Muscle of leg (tissue), 11 donors: ENCODE data around the gene MARCHF11. TPM values are rescaled to one million over a fixed set of nuclear protein-coding genes. Genes with fewer than 3 reads are reported as not detected.

Source experiments
- DNase-seq: peaks from one replicate; pipeline ENCODE4 v3.0.0; 2013
- H3K27ac ChIP-seq: one replicate; pipeline ENCODE4 v1.5.1; 2013; ENCODE audit warnings: mild to moderate bottlenecking, low read length, control low read depth
- H3K27me3 ChIP-seq: one replicate; pipeline ENCODE4 v1.6.1; 2013; ENCODE audit warnings: low read length; ENCODE audit not compliant: control insufficient read depth, insufficient read depth
- H3K36me3 ChIP-seq: one replicate; pipeline ENCODE4 v1.6.1; 2013; ENCODE audit warnings: low read length; ENCODE audit not compliant: control insufficient read depth, insufficient read depth
- H3K4me1 ChIP-seq: one replicate; pipeline ENCODE4 v1.6.1; 2013; ENCODE audit warnings: low read length; ENCODE audit not compliant: control insufficient read depth, insufficient read depth
- H3K4me3 ChIP-seq: one replicate; pipeline ENCODE4 v1.5.1; 2013; ENCODE audit warnings: low read length, control low read depth
- H3K9me3 ChIP-seq: replicated peaks from 2 replicates; pipeline ENCODE4 v1.6.1; 2013; ENCODE audit warnings: low read depth, low read length; ENCODE audit not compliant: control insufficient read depth
- WGBS: methylation state at CpG from one replicate; pipeline ENCODE4 v1.1.5; 2013; ENCODE audit warnings: missing lambda C conversion rate; ENCODE audit not compliant: insufficient coverage; 5-methylcytosine and 5-hydroxymethylcytosine counted together
- polyA plus RNA-seq, 8 donors: library from polyadenylated mRNA; unstranded; fragments of 120-200 nt; gene quantifications; one replicate each; pipeline versions ENCODE4 v1.2.1 to v1.2.3, GENCODE V29; 2013; ENCODE audit warnings: inconsistent platforms in 1 of 8, low replicate concordance in 1 of 8; ENCODE audit not compliant: insufficient read length in 8 of 8, insufficient read depth in 1 of 8
- total RNA-seq: library from RNA; stranded (reverse); fragments of 120-200 nt; gene quantifications from one replicate; pipeline ENCODE4 v1.2.4, GENCODE V29; 2013

MARCHF11 gene
- total and polyA plus RNA-seq, 9 donors, result 0.04 to 0.33 TPM; not detected in 7

DNA sequence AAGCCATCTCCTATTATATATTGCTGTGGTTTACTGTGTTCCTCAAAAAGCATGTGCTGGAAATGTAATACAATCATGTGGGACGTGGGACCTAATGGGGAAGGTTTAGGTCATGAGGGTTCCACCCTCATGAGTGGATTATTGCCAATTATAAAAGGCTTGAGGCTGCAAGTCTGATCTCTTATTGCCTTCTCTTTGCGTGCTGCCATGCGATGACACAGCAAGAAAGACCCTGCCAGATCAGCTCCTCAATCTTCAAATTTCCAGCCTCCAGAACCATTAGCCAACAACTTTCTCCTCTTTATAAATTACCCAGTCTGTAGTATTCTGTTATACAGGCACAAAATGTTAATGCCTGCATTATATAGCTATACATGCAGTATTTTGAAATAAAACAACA, 45.4 kb downstream of the MARCHF11 start:
- Histone ChIP-seq H3K4me1 (no peaks in the 10 kb centered on the region), H3K4me3 (no peak overlapping the region), H3K27me3 (no peaks in the 10 kb centered on the region), H3K9me3 (peaks cover 6% of the 10 kb centered on the region), H3K27ac (no peak overlapping the region), H3K36me3 (no peaks in the 10 kb centered on the region)
- no CpG with 5 or more reads among the region's 3 CpGs for WGBS
- DNase-seq, result no peak

DNA sequence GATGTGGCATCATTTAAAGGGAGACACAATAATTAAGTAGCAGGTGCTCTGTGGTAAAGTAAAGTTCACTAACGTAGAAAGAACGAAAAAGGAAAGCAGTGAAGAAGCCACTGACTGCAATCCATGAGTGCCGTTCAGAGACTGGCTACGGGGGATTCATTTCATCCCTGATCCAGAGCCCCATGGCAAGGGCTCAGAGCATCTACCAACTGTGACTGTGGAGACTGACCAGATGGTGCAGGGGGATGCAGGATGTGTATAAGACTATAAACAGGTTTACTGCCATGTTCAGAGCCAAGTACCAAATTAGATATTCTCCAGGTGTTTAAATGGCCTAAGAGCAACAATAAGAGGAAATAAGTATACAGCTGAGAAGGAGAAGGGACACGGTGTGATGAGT, 47.7 kb downstream of the MARCHF11 start:
- no peaks in the 10 kb centered on the region for H3K27me3 ChIP-seq
- no peaks in the 10 kb centered on the region for H3K4me1 ChIP-seq
- WGBS, result 70% methylated on average over 5 of the region's 5 CpGs
- H3K27ac ChIP-seq, result no peak overlapping the region
- H3K36me3 ChIP-seq, result no peaks in the 10 kb centered on the region
- DNase-seq, result no peak
- no peaks in the 10 kb centered on the region for H3K9me3 ChIP-seq
- no peak overlapping the region for H3K4me3 ChIP-seq

DNA sequence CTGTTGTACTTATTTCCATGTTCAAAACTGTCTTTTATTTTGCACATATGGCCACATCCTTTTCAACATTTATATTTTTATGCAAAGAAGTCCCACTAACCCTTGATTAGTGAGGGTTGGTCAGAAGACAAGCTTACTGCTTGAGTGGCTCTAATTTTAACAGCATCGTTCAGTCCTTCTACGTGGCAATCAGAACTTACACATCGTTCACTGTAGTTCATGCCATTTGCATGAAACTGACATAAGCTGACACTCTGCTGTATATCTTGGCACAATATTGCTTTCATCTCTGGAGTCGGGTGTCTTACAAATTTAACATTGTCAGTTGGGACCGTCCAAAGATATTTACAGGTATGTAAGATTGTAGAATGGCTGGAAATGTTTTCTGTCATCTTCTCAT, 50.6 kb downstream of the MARCHF11 start:
- WGBS, result 90% methylated on average over 2 of the region's 5 CpGs
- no peak overlapping the region for H3K27ac ChIP-seq
- DNase-seq, result no peak

DNA sequence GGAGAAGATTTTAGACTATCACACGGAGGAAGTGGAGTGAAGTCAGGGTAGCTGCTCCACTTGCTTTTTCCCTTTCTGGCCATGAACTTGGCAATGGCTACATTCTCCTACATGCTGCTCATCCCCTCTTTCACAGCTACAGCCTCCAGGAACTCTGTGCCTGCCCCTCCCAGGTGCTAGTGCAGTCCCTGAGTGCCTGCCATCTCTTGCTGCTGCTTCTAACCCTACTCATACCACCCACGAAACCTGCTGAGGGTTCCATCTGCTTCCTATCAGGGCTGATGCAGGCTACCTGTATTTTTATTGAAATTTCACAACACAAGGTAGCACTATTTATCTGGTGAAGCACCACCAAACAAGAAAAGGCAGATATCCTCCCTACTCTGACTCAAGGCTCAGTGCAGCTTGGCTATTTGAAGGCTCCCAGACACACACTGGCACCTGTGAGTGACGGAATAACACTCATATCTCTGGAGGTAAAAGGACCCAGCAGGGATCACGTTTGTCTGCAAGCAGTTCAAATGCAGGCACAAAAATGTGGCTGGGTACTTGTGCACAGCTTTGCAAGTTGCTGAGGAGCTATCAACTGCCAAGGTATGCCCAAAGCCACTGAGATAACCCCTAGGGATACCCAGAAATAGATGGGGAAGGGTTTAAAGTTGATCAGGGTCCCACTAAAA, 51.6 kb downstream of the MARCHF11 start:
- Histone ChIP-seq H3K4me1 (no peaks in the 10 kb centered on the region), H3K27me3 (no peaks in the 10 kb centered on the region), H3K27ac (no peak overlapping the region), H3K9me3 (no peaks in the 10 kb centered on the region), H3K4me3 (no peak overlapping the region), H3K36me3 (no peaks in the 10 kb centered on the region)
- no peak for DNase-seq
- WGBS, result 90% methylated on average over 2 of the region's 4 CpGs

More for the DNA sequence above, 50.6 kb downstream of the MARCHF11 start:
- no peak overlapping the region for H3K4me3 ChIP-seq
- no peaks in the 10 kb centered on the region for H3K4me1 ChIP-seq
- H3K36me3 ChIP-seq, result no peaks in the 10 kb centered on the region
- H3K9me3 ChIP-seq, result no peaks in the 10 kb centered on the region
- no peaks in the 10 kb centered on the region for H3K27me3 ChIP-seq

DNA sequence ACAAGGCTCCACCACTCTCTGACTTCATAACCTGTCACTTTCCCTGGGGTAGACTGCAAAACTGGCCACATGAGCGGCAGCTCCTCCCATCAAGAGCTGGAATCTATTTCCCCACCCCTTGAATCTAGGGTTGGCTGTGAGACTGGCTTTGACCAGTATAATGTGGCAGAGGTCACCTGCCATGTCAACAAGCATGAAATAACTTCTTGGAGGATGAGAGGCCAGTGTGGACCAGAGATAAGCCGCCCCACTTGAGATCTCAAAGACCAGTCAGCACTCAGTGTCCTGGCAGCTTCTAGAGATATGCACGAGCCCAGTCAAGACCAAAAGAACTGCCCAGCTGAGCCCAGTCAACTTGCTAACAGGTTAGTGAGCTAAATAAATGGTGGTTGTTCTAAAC, 59.0 kb downstream of the MARCHF11 start:
- Histone ChIP-seq H3K27me3 (no peaks in the 10 kb centered on the region), H3K27ac (no peak overlapping the region), H3K36me3 (no peaks in the 10 kb centered on the region), H3K4me3 (no peak overlapping the region), H3K4me1 (no peaks in the 10 kb centered on the region), H3K9me3 (no peaks in the 10 kb centered on the region)
- DNase-seq, result no peak
- WGBS, result 94% methylated on average over 2 of the region's 3 CpGs

DNA sequence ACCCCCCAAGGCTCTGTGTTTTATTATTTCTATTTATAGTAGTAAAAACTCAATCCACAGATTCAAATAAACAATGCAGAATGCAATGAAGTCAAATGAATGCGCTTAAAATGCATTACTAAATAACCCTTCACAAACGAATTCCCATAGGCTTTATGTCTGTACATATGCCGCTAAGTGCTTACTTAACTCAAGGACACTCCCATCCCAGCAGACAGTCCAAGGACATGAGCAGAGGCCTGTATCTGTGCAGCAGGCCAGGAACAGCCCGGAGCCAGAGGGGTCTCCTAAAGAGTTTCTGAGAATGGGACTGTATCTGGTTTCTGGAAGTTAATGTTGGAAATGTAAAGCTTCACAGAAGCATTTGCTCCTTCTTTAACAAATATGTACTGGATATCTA, 59.8 kb downstream of the MARCHF11 start:
- DNase-seq, result no peak
- no peaks in the 10 kb centered on the region for H3K27me3 ChIP-seq
- no peak overlapping the region for H3K27ac ChIP-seq

DNA sequence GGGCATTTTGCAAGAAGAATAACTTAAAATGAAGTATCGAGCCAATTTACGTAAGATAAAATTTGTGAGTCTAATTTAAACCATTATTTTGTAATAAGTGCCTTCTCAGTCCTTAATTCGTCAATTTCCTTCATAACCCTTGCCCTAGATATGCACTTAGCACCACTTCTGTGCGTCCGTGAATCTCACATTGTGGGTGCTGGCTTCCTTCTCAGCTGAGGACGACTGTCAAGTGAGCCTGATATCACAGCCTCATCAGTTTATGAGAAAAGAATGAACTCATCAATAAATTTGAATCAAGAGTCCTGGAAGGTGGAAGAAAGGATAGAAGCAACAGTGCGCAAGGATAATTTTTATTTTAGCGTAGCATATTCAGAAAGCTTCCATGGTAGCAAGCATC, 64.5 kb downstream of the MARCHF11 start:
- no peak overlapping the region for H3K4me3 ChIP-seq
- H3K27ac ChIP-seq, result no peak overlapping the region
- H3K4me1 ChIP-seq, result no peaks in the 10 kb centered on the region
- 100% methylated on average over 2 of the region's 8 CpGs for WGBS
- DNase-seq, result no peak
- no peaks in the 10 kb centered on the region for H3K27me3 ChIP-seq
- no peaks in the 10 kb centered on the region for H3K9me3 ChIP-seq
- no peaks in the 10 kb centered on the region for H3K36me3 ChIP-seq

More for the DNA sequence above, 59.8 kb downstream of the MARCHF11 start:
- no peak overlapping the region for H3K4me3 ChIP-seq
- H3K36me3 ChIP-seq, result no peaks in the 10 kb centered on the region
- no peaks in the 10 kb centered on the region for H3K9me3 ChIP-seq
- no CpG with 5 or more reads among the region's 4 CpGs for WGBS
- H3K4me1 ChIP-seq, result no peaks in the 10 kb centered on the region

DNA sequence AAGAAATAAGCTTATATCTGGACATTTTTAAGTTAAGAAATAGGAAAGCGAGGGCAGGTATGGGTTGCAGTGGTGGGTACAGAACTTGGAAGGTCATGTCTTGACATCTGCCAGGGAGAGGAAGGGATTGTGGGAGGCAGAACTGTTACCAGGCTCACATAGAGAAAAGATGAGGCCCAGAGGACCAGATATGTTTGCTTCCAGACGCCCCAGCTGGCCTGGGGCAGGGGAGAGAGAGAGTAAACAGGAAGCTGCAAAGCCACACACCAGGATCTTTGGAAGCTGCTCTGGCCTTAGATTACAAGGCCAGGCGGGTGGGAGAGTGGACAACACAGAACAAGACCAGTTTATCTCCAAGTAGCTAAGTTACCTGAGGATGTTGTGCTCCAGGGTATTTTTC, 71.2 kb downstream of the MARCHF11 start:
- H3K27ac ChIP-seq, result no peak overlapping the region
- no peaks in the 10 kb centered on the region for H3K36me3 ChIP-seq
- H3K4me1 ChIP-seq, result no peaks in the 10 kb centered on the region
- H3K4me3 ChIP-seq, result no peak overlapping the region
- no peak for DNase-seq
- 54% methylated on average over 3 of the region's 3 CpGs for WGBS
- no peaks in the 10 kb centered on the region for H3K27me3 ChIP-seq
- H3K9me3 ChIP-seq, result no peaks in the 10 kb centered on the region

DNA sequence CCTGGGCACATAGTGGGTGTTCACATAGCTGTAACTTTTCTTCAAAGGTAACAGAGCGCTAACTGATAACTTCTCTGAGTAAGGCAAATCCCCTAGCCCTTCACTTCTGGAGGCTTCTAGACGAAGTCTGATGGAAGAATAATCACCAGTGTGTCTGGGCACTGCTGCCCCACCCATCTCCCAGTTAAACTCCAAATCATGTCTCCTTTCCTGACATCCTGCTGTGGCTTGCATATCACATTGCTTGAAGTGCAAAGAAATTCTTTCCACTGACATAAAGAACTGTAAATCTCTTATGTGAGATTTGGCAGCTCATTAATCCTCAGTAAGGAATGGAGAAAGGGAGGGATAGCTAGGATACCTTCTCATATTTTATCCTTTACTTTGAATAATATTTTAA, 74.6 kb downstream of the MARCHF11 start:
- no peak overlapping the region for H3K4me3 ChIP-seq
- no peak overlapping the region for H3K27ac ChIP-seq
- H3K4me1 ChIP-seq, result no peaks in the 10 kb centered on the region
- no peaks in the 10 kb centered on the region for H3K36me3 ChIP-seq
- H3K27me3 ChIP-seq, result no peaks in the 10 kb centered on the region
- 70% methylated on average over 2 of the region's 2 CpGs for WGBS
- DNase-seq, result no peak
- H3K9me3 ChIP-seq, result peaks cover 2% of the 10 kb centered on the region

DNA sequence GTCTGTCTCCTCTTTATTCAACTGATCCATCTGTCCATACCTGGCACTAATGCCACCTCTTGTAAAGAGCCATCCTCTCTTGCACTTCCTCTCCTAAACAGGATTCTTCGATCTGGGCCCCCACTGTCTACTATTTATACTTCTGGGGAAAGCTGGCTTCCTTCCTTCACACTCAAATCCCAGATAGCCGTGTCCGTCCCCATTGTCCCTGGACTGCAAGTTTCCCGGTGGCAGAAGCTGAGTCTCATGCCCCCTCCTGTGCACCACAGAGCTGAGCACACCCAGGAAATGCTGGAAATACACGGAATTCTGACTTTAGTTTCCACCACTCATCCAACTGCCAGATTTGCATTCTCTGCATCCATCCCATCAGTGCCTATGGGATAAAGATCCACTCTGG, 84.0 kb downstream of the MARCHF11 start:
- Histone ChIP-seq H3K27ac (no peak overlapping the region), H3K27me3 (no peaks in the 10 kb centered on the region), H3K4me3 (no peak overlapping the region), H3K36me3 (no peaks in the 10 kb centered on the region), H3K9me3 (no peaks in the 10 kb centered on the region), H3K4me1 (no peaks in the 10 kb centered on the region)
- DNase-seq, result no peak
- 64% methylated on average over 5 of the region's 5 CpGs for WGBS

DNA sequence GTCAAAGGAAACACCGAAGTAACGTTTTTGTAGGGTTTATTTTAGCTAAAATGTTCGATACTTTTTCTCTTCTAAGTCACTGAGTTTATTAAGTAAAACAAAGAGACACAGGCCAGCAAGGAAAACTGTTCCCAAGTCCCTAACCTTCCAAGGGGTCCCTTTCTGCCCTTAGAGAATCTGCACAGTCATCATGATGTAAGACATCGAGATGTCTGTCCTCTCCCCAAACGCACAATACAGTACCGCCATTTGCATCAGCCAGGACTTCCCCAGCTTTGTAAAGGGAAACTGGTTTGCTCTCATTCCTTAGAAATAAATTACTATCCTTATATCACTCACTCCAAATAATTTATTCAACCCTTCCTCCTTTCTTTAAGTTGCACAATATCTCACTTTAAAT, 89.3 kb downstream of the MARCHF11 start:
- 100% methylated on average over 3 of the region's 6 CpGs for WGBS
- Histone ChIP-seq H3K27me3 (no peaks in the 10 kb centered on the region), H3K4me3 (no peak overlapping the region), H3K27ac (no peak overlapping the region), H3K9me3 (no peaks in the 10 kb centered on the region), H3K36me3 (no peaks in the 10 kb centered on the region), H3K4me1 (no peaks in the 10 kb centered on the region)
- DNase-seq, result no peak
